Chondrocyte (in vitro differentiated cells): Measurements from ENCODE around the gene CCDC134. TPM values are rescaled to one million over a fixed set of nuclear protein-coding genes. Genes with fewer than 3 reads are reported as not detected.

ENCODE experiments used
- DNase-seq: peaks from one replicate; pipeline ENCODE4 v3.0.0; 2021; ENCODE audit warnings: mixed read lengths, low spot score
- H3K27ac Mint-ChIP-seq: one replicate; pipeline ENCODE4 v1.8.0; 2021; ENCODE audit warnings: mild to moderate bottlenecking, moderate library complexity, mixed read lengths; ENCODE audit not compliant: unreplicated experiment
- H3K27me3 Mint-ChIP-seq: 2 replicates; pipeline ENCODE4 v1.8.0; 2021; ENCODE audit warnings: low read depth, mixed read lengths
- H3K36me3 Mint-ChIP-seq: 2 replicates; pipeline ENCODE4 v1.8.0; 2021; ENCODE audit warnings: low read depth, mixed read lengths
- H3K4me1 Mint-ChIP-seq: 2 replicates; pipeline ENCODE4 v1.8.0; 2021; ENCODE audit warnings: low read depth, mild to moderate bottlenecking, mixed read lengths
- H3K4me3 Mint-ChIP-seq: one replicate; pipeline ENCODE4 v1.8.0; 2021; ENCODE audit warnings: mild to moderate bottlenecking, moderate library complexity, mixed read lengths; ENCODE audit not compliant: unreplicated experiment
- H3K9me3 Mint-ChIP-seq: 2 replicates; pipeline ENCODE4 v1.8.0; 2021; ENCODE audit warnings: low read depth, mixed read lengths
- CTCF ChIP-seq: fragments of 200-600 bp; sonication (generic); IDR thresholded peaks from 2 replicates; pipeline ENCODE4 v1.5.0; 2021; ENCODE audit warnings: antibody characterized with exemption, mild to moderate bottlenecking, moderate library complexity
- total RNA-seq: library from RNA; stranded (reverse); gene quantifications from 3 replicates; pipeline ENCODE4 v1.2.1, GENCODE V29; 2021

CCDC134 gene
- total RNA-seq, 1 donor from 2014 or later, result 7.0 TPM

- no peak overlapping the region for H3K4me3 Mint-ChIP-seq
- H3K9me3 Mint-ChIP-seq, result no peaks in the 10 kb centered on the region
- no peaks in the 10 kb centered on the region for H3K36me3 Mint-ChIP-seq
- no peak overlapping the region for H3K27ac Mint-ChIP-seq
- peaks cover 49% of the 10 kb centered on the region for H3K4me1 Mint-ChIP-seq
- H3K27me3 Mint-ChIP-seq, result no peaks in the 10 kb centered on the region
- TF ChIP-seq CTCF, result no peak
- peak; percentile 61 for DNase-seq
Observed at GRCh38 chr22:41828516-41828915, 28.0 kb downstream of the CCDC134 start.

GRCh38 chr22:41830174-41830573, 29.7 kb downstream of the CCDC134 start:
- peak; percentile 74 for DNase-seq
- TF ChIP-seq CTCF, result no peak
- Mint-ChIP-seq H3K36me3 (no peaks in the 10 kb centered on the region), H3K4me1 (peaks cover 47% of the 10 kb centered on the region), H3K9me3 (no peaks in the 10 kb centered on the region), H3K4me3 (no peak overlapping the region), H3K27me3 (no peaks in the 10 kb centered on the region), H3K27ac (peak overlapping the region; percentile 17)

GRCh38 chr22:41831383-41831782, 30.9 kb downstream of the CCDC134 start:
- Mint-ChIP-seq H3K36me3 (peaks cover 5% of the 10 kb centered on the region), H3K9me3 (no peaks in the 10 kb centered on the region), H3K4me3 (no peak overlapping the region), H3K4me1 (peaks cover 42% of the 10 kb centered on the region), H3K27me3 (no peaks in the 10 kb centered on the region), H3K27ac (peak overlapping the region; percentile 75)
- DNase-seq, result peak; percentile 25
- TF ChIP-seq CTCF, result no peak

- DNase-seq, result no peak
- Mint-ChIP-seq H3K4me1 (peaks cover 42% of the 10 kb centered on the region), H3K27ac (peak overlapping the region; percentile 100), H3K36me3 (peaks cover 11% of the 10 kb centered on the region), H3K27me3 (no peaks in the 10 kb centered on the region), H3K9me3 (no peaks in the 10 kb centered on the region), H3K4me3 (peak overlapping the region; percentile 86)
- no peak for TF ChIP-seq CTCF
Observed at GRCh38 chr22:41831828-41832552, 31.5 kb downstream of the CCDC134 start.

- peaks cover 11% of the 10 kb centered on the region for H3K36me3 Mint-ChIP-seq
- peak within 1 kb of the TSS; percentile 86 for H3K4me3 Mint-ChIP-seq
- TF ChIP-seq CTCF, result no peak
- peaks cover 39% of the 10 kb centered on the region for H3K4me1 Mint-ChIP-seq
- H3K27me3 Mint-ChIP-seq, result no peaks in the 10 kb centered on the region
- peak within 1 kb of the TSS; percentile 100 for H3K27ac Mint-ChIP-seq
- no peaks in the 10 kb centered on the region for H3K9me3 Mint-ChIP-seq
- peak; percentile 100 for DNase-seq
Observed at GRCh38 chr22:41832553-41833368, 32.3 kb downstream of the CCDC134 start, which contains the start of gene SREBF2. Gene SREBF2 (plus strand): TSS chr22:41833105. CDS start chr22:41833271, 166 bp downstream.
